SU-DHL-6 (cell line): ENCODE results near the gene PRICKLE2.

Experiments
- H2AFZ ChIP-seq: fragments of 200-600 bp; sonication (generic); 2 replicates; pipeline ENCODE4 v1.6.1; 2014; ENCODE audit warnings: low read depth, mild to moderate bottlenecking, moderate library complexity, mixed read lengths, antibody characterized with exemption, low read length; ENCODE audit not compliant: severe bottlenecking
- H3F3A ChIP-seq: fragments of 200-600 bp; shearing (Covaris generic); 2 replicates; pipeline ENCODE4 v1.6.0; 2016; ENCODE audit warnings: antibody characterized with exemption, mild to moderate bottlenecking; ENCODE audit not compliant: insufficient read depth
- H3K27ac ChIP-seq: fragments of 200-600 bp; sonication (generic); 2 replicates; pipeline ENCODE4 v1.5.1; 2016; ENCODE audit warnings: low read depth, mild to moderate bottlenecking, low read length, moderate library complexity, mixed read lengths
- H3K27me3 ChIP-seq: fragments of 200-600 bp; sonication (generic), shearing (Covaris generic); 2 replicates; pipeline ENCODE4 v1.6.0; 2014; ENCODE audit warnings: mild to moderate bottlenecking, low read length
- H3K36me3 ChIP-seq: fragments of 200-600 bp; sonication (generic); 2 replicates; pipeline ENCODE4 v1.6.1; 2014; ENCODE audit warnings: mild to moderate bottlenecking, low read length, mixed read lengths
- H3K4me2 ChIP-seq: fragments of 300-600, 200-600 bp; shearing (Covaris generic), sonication (generic); 2 replicates; pipeline ENCODE4 v1.6.0; 2014; ENCODE audit warnings: low read length, low read depth, mild to moderate bottlenecking; ENCODE audit not compliant: poor library complexity, severe bottlenecking
- H3K4me3 ChIP-seq: fragments of 200-600 bp; sonication (generic); 2 replicates; pipeline ENCODE4 v1.5.1; 2014; ENCODE audit warnings: antibody characterized with exemption, low read length, mild to moderate bottlenecking, mixed read lengths; ENCODE audit not compliant: insufficient read depth, poor library complexity, severe bottlenecking
- H3K79me2 ChIP-seq: fragments of 200-600 bp; sonication (generic); 2 replicates; pipeline ENCODE4 v1.6.1; 2014; ENCODE audit warnings: mild to moderate bottlenecking, low read length, moderate library complexity; ENCODE audit not compliant: insufficient read depth
- H3K9ac ChIP-seq: fragments of 200-600 bp; sonication (generic); 2 replicates; pipeline ENCODE4 v1.7.0; 2014; ENCODE audit warnings: mild to moderate bottlenecking, low read length
- H3K9me2 ChIP-seq: fragments of 200-600 bp; sonication (generic); replicated peaks from 2 replicates; pipeline ENCODE4 v1.6.1; 2014; ENCODE audit warnings: low read length; ENCODE audit not compliant: insufficient read depth
- H3K9me3 ChIP-seq: fragments of 200-600 bp; sonication (generic); 2 replicates; pipeline ENCODE4 v1.6.1; 2014; ENCODE audit warnings: low read length, mixed read lengths; ENCODE audit not compliant: insufficient read depth
- H4K20me1 ChIP-seq: fragments of 200-600 bp; sonication (generic); 2 replicates; pipeline ENCODE4 v1.6.1; 2014; ENCODE audit warnings: low read depth, mild to moderate bottlenecking, antibody characterized with exemption, low read length, moderate library complexity, mixed read lengths
- CTCF ChIP-seq: fragments of 200-600 bp; sonication (generic); IDR thresholded peaks from one replicate; pipeline ENCODE4 v1.5.1; 2017; ENCODE audit warnings: antibody characterized with exemption, mild to moderate bottlenecking, low read length, moderate library complexity; ENCODE audit not compliant: insufficient read depth, poor library complexity, severe bottlenecking
- EZH2phosphoT487 ChIP-seq: fragments of 200-600 bp; sonication (generic), shearing (Covaris generic); conservative IDR thresholded peaks from 2 replicates; pipeline ENCODE4 v1.6.1; 2018; ENCODE audit warnings: mild to moderate bottlenecking, antibody characterized with exemption, low read length, moderate library complexity, mixed read lengths

Gene PRICKLE2

GRCh38 chr3:64067506-64068346 is 157.5 kb downstream of the PRICKLE2 start:
- Histone ChIP-seq H3K79me2 (no peaks in the 10 kb centered on the region), H3K27ac (no peak overlapping the region), H3K4me2 (no peak overlapping the region), H3K9me3 (no peaks in the 10 kb centered on the region), H3F3A (no peaks in the 10 kb centered on the region), H3K36me3 (no peaks in the 10 kb centered on the region), H4K20me1 (no peaks in the 10 kb centered on the region), H3K4me3 (no peak overlapping the region), H3K9ac (no peak overlapping the region), H3K27me3 (no peaks in the 10 kb centered on the region), H2AFZ (no peak overlapping the region), H3K9me2 (no peaks in the 10 kb centered on the region)
- TF ChIP-seq EZH2phosphoT487: no peak
- no peak for TF ChIP-seq CTCF

GRCh38 chr3:64064804-64065203 is 160.5 kb downstream of the PRICKLE2 start:
- Histone ChIP-seq H3K27me3 (no peaks in the 10 kb centered on the region), H3K9ac (no peak overlapping the region), H3K36me3 (no peaks in the 10 kb centered on the region), H3K79me2 (no peaks in the 10 kb centered on the region), H3F3A (no peaks in the 10 kb centered on the region), H2AFZ (no peak overlapping the region), H3K27ac (no peak overlapping the region), H3K9me3 (no peaks in the 10 kb centered on the region), H3K4me2 (no peak overlapping the region), H4K20me1 (no peaks in the 10 kb centered on the region), H3K9me2 (no peaks in the 10 kb centered on the region), H3K4me3 (no peak overlapping the region)
- TF ChIP-seq CTCF (no peak), EZH2phosphoT487 (no peak)

GRCh38 chr3:64063983-64064438 is 161.3 kb downstream of the PRICKLE2 start:
- H3K36me3 ChIP-seq: no peaks in the 10 kb centered on the region
- H4K20me1 ChIP-seq: no peaks in the 10 kb centered on the region
- H3K9me2 ChIP-seq: no peaks in the 10 kb centered on the region
- no peak overlapping the region for H2AFZ ChIP-seq
- H3K4me2 ChIP-seq: no peak overlapping the region
- H3K4me3 ChIP-seq: no peak overlapping the region
- no peak overlapping the region for H3K27ac ChIP-seq
- no peaks in the 10 kb centered on the region for H3K9me3 ChIP-seq
- no peaks in the 10 kb centered on the region for H3F3A ChIP-seq
- H3K27me3 ChIP-seq: no peaks in the 10 kb centered on the region
- TF ChIP-seq EZH2phosphoT487 (no peak), CTCF (no peak)
- no peak overlapping the region for H3K9ac ChIP-seq
- H3K79me2 ChIP-seq: no peaks in the 10 kb centered on the region
